OCI-LY7 (cell line): Measurements from ENCODE around the gene DNMT3B. TPM values are rescaled to one million over a fixed set of nuclear protein-coding genes. Genes with fewer than 3 reads are reported as not detected.

Experiments
- BruUV-seq: library from RNA; stranded (reverse); fragments of 400-500 nt; replicated peaks from 2 replicates; lab custom pipeline; 2021; lab: Mats Ljungman, UMichigan
- CTCF ChIA-PET: fragments of 300-600 bp; sonication (Branson Sonifier 250); formaldehyde crosslinking; loops from one replicate; lab custom pipeline; 2022; ENCODE audit warnings: antibody characterized with exemption; ENCODE audit not compliant: unreplicated experiment; lab: Charles Lee
- POLR2A ChIA-PET: fragments of 300-600 bp; sonication (Branson Sonifier 250); formaldehyde crosslinking; loops from one replicate; lab custom pipeline; 2022; ENCODE audit warnings: antibody characterized with exemption; lab: Charles Lee
- DNase-seq: peaks from one replicate; pipeline ENCODE4 v3.0.0-alpha.2; 2015; ENCODE audit warnings: low spot score
- H2AFZ ChIP-seq: fragments of 200-600 bp; sonication (generic), shearing (Covaris generic); 2 replicates; pipeline ENCODE4 v1.6.1; 2014; ENCODE audit warnings: mild to moderate bottlenecking, antibody characterized with exemption, low read length, moderate library complexity
- H3K27ac ChIP-seq: fragments of 200-600 bp; sonication (generic); 2 replicates; pipeline ENCODE4 v1.5.1; 2014; ENCODE audit warnings: mixed run types, low read depth, mild to moderate bottlenecking, moderate library complexity, low read length, inconsistent platforms; ENCODE audit not compliant: poor library complexity, severe bottlenecking
- H3K36me3 ChIP-seq: fragments of 200-600 bp; sonication (generic); 2 replicates; pipeline ENCODE4 v1.6.1; 2014; ENCODE audit warnings: mild to moderate bottlenecking, antibody characterized with exemption, low read length, moderate library complexity, mixed read lengths; ENCODE audit not compliant: insufficient read depth
- H3K4me1 ChIP-seq: fragments of 200-600 bp; sonication (generic); 2 replicates; pipeline ENCODE4 v1.5.1; 2014; ENCODE audit warnings: mild to moderate bottlenecking, low read length; ENCODE audit not compliant: insufficient read depth, poor library complexity, severe bottlenecking
- H3K4me2 ChIP-seq: fragments of 200-600 bp; sonication (generic); 2 replicates; pipeline ENCODE4 v1.6.1; 2014; ENCODE audit warnings: mild to moderate bottlenecking, low read length
- H3K4me3 ChIP-seq: fragments of 200-600 bp; sonication (generic); 2 replicates; pipeline ENCODE4 v1.5.1; 2014; ENCODE audit warnings: mild to moderate bottlenecking, low read depth, low read length; ENCODE audit not compliant: poor library complexity, severe bottlenecking
- H3K79me2 ChIP-seq: fragments of 200-600 bp; sonication (generic); 2 replicates; pipeline ENCODE4 v1.6.1; 2016; ENCODE audit warnings: low read depth, mild to moderate bottlenecking, low read length, moderate library complexity, mixed read lengths; ENCODE audit not compliant: insufficient read depth
- H3K9me2 ChIP-seq: fragments of 200-600 bp; sonication (generic); 2 replicates; pipeline ENCODE4 v1.6.1; 2016; ENCODE audit warnings: mild to moderate bottlenecking, low read length, mixed read lengths; ENCODE audit not compliant: insufficient read depth
- H3K9me3 ChIP-seq: fragments of 200-600 bp; sonication (generic); 2 replicates; pipeline ENCODE4 v1.6.1; 2014; ENCODE audit warnings: mild to moderate bottlenecking, mixed run types, low read length, mixed read lengths
- H4K20me1 ChIP-seq: fragments of 200-600 bp; sonication (generic); 2 replicates; pipeline ENCODE4 v1.6.1; 2014; ENCODE audit warnings: mild to moderate bottlenecking, antibody characterized with exemption, low read length, moderate library complexity, mixed read lengths; ENCODE audit not compliant: insufficient read depth
- EZH2phosphoT487 ChIP-seq: fragments of 200-600 bp; sonication (generic); IDR thresholded peaks from 2 replicates; pipeline ENCODE4 v1.6.1; 2018; ENCODE audit warnings: low read depth, borderline replicate concordance, mild to moderate bottlenecking, mixed run types, antibody characterized with exemption, low read length, moderate library complexity, mixed read lengths
- intact Hi-C: fragments of 100-400 bp; cut with micrococcal nuclease; formaldehyde crosslinking; loops from one replicate; pipeline ENCODE4 v1.10.0; 2022; ENCODE audit not compliant: unreplicated experiment
- total RNA-seq, 2 experiments: library from RNA; depleted of rRNA in 1 of 2; stranded (reverse); fragments of >200 nt in 1 of 2; shearing (Covaris generic) in 1 of 2; gene quantifications; 2 replicates each; pipeline ENCODE4 v1.2.3, GENCODE V29; 2014 to 2022
- TF ChIP-seq, protein P1 (sequence below): fragments of 200-600 bp; sonication (generic); conservative IDR thresholded peaks from 2 replicates; pipeline ENCODE4 v1.5.1; 2014; ENCODE audit warnings: mild to moderate bottlenecking, antibody characterized with exemption, low read length, moderate library complexity, mixed read lengths

Gene DNMT3B
- total RNA-seq, 2 experiments from 2014 or later = 12.1 to 13.8 TPM

DNA sequence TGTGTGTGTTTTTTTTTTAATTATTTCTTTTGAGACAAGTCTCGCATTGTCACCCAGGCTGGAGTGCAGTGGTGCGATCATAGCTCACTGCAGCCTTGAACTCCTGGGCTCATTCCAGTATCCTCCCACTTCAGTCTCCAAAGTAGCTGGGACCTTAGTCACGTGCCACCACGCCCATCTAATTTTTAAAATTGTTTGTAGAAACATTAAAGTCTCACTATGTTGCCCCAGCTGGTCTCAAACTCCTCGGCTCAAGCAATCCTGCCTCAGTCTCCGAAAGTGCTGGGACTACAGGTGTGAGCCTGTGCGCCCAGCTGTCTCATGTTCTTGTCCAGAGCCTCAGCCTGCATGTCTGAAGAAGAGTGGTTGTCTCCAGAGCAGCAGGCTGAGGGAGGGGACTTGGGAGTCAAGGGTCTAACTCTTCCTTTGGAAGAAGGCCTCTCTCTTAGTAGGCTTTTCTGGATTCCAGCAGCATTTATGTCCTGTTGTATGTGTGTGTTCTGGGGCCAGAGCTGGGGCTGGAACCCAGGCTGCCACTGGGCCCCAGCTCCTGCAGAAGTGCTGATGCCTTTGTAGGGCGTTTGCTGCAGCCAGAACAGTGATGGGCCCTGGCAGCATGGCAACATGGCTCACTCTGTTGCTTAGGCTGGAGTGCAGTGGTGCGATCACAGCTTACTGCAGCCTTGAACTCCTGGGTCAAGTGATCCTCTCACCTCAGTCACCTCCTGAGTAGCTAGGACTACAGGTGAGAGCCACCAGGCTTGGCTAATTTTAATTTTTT, 5.4 kb downstream of the DNMT3B start:
- Histone ChIP-seq H3K4me1 (peaks cover 22% of the 10 kb centered on the region), H3K36me3 (no peaks in the 10 kb centered on the region), H4K20me1 (0 out of 2 replicates have a peak, but pooled peaks cover 4% of the 10 kb centered on the region), H3K79me2 (no peaks in the 10 kb centered on the region), H2AFZ (no peak overlapping the region), H3K9me2 (no peaks in the 10 kb centered on the region), H3K27ac (no peak overlapping the region), H3K4me2 (no peak overlapping the region), H3K4me3 (no peak overlapping the region), H3K9me3 (no peaks in the 10 kb centered on the region)
- ChIA-PET POLR2A (interaction anchor here (0.5 kb wide), 1 partner anchor 56 kb away, joined by 3 read pairs; no protein-coding TSS in a partner anchor), CTCF (no interaction called here)
- BruUV-seq = no TSS peak
- no peak for DNase-seq
- TF ChIP-seq EZH2phosphoT487 = no peak
- TF ChIP-seq, protein P1, sequence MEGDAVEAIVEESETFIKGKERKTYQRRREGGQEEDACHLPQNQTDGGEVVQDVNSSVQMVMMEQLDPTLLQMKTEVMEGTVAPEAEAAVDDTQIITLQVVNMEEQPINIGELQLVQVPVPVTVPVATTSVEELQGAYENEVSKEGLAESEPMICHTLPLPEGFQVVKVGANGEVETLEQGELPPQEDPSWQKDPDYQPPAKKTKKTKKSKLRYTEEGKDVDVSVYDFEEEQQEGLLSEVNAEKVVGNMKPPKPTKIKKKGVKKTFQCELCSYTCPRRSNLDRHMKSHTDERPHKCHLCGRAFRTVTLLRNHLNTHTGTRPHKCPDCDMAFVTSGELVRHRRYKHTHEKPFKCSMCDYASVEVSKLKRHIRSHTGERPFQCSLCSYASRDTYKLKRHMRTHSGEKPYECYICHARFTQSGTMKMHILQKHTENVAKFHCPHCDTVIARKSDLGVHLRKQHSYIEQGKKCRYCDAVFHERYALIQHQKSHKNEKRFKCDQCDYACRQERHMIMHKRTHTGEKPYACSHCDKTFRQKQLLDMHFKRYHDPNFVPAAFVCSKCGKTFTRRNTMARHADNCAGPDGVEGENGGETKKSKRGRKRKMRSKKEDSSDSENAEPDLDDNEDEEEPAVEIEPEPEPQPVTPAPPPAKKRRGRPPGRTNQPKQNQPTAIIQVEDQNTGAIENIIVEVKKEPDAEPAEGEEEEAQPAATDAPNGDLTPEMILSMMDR = no peak
- intact Hi-C loops = no loop called here

DNA sequence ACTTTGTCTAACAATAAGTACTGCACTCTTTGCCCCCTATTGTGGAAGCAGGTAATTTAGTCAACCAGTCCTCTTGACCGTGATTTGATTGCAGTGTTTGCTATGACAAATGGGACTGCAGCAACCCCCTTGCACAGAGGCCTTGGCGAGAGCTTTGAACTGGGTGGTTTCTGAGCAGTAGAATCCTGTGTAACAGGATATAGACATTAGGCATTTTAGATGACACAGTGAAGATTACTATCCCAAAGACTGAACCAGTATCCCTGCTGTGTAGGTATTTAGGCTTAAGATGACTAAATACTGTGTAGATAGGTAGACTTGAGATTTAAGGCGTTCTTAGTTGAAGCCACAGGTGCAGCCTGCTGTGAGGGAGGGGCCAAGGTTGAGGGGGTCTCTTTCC, 9.9 kb downstream of the DNMT3B start:
- Histone ChIP-seq H3K79me2 (no peaks in the 10 kb centered on the region), H3K4me1 (peaks cover 6% of the 10 kb centered on the region)
- CTCF ChIA-PET = no interaction called here

More for the DNA sequence above, 9.9 kb downstream of the DNMT3B start:
- POLR2A ChIA-PET = no interaction called here
- H3K4me2 ChIP-seq = no peak overlapping the region
- H3K9me3 ChIP-seq = no peaks in the 10 kb centered on the region
- H4K20me1 ChIP-seq = no peaks in the 10 kb centered on the region
- BruUV-seq = no TSS peak
- H3K27ac ChIP-seq = no peak overlapping the region
- H3K4me3 ChIP-seq = no peak overlapping the region
- no peaks in the 10 kb centered on the region for H3K9me2 ChIP-seq
- intact Hi-C loops = no loop called here
- TF ChIP-seq, protein P1 = no peak
- TF ChIP-seq EZH2phosphoT487 = no peak
- no peak for DNase-seq
- H2AFZ ChIP-seq = no peak overlapping the region
- no peaks in the 10 kb centered on the region for H3K36me3 ChIP-seq
